ENCODE results near the gene DAPK1. TPM values are rescaled to one million over a fixed set of nuclear protein-coding genes. Genes with fewer than 3 reads are reported as not detected.

DAPK1 gene
- total RNA-seq, 1 donor from 2014 or later: 0.79 TPM

DNA sequence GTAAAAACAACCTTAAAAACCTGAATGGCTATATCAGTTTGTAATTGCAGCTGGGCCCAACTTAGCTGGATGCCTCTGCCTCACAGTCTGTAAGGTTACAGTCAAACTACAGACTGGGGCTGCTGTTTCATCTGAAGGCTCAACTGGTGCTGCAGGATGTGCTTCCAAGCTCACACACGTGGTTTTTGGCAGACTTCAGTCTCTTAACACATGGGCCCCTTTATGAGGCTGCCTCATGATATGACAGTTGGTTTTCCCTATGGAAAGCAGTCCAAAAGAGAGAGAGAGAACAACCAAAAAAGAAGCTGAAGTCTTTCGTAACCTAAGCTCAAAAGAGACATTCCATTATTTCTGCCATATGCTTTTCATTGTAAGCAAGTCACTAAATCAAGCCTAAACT lies 255.6 kb downstream of the DAPK1 start:
- no peak for DNase-seq (ENCODE audit: low read depth)
- Histone ChIP-seq H3K36me3 (ENCODE audit: control insufficient read depth, insufficient read depth, low read length) (no peaks in the 10 kb centered on the region), H3K4me3 (ENCODE audit: low read depth, low read length) (no peak overlapping the region), H3K27me3 (ENCODE audit: control insufficient read depth, insufficient read depth, low read length) (no peaks in the 10 kb centered on the region)
- TF ChIP-seq, protein P1, sequence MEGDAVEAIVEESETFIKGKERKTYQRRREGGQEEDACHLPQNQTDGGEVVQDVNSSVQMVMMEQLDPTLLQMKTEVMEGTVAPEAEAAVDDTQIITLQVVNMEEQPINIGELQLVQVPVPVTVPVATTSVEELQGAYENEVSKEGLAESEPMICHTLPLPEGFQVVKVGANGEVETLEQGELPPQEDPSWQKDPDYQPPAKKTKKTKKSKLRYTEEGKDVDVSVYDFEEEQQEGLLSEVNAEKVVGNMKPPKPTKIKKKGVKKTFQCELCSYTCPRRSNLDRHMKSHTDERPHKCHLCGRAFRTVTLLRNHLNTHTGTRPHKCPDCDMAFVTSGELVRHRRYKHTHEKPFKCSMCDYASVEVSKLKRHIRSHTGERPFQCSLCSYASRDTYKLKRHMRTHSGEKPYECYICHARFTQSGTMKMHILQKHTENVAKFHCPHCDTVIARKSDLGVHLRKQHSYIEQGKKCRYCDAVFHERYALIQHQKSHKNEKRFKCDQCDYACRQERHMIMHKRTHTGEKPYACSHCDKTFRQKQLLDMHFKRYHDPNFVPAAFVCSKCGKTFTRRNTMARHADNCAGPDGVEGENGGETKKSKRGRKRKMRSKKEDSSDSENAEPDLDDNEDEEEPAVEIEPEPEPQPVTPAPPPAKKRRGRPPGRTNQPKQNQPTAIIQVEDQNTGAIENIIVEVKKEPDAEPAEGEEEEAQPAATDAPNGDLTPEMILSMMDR (IDR thresholded peaks at IDR 0.05; ENCODE audit: insufficient read depth, low read length, severe bottlenecking): no peak
- FAIRE-seq: no peak

Other genes starting within 250 kb of the DAPK1 start
- 107 and 161 TPM in 2 replicates for gene CTSL, start 228.3 kb downstream of the DAPK1 start, total RNA-seq